Measurements from ENCODE around the gene TMC5.

The TMC5 gene

GRCh38 chr16:19378511-19378910, 39.2 kb upstream of the TMC5 start:
- no peak overlapping the region for H3K4me3 ChIP-seq (ENCODE audit: low read depth, low read length)
- TF ChIP-seq CTCF (IDR thresholded peaks at IDR 0.05; ENCODE audit: low read depth, low read length) (no peak), MYC (IDR thresholded peaks at IDR 0.05; ENCODE audit: low read depth, low read length) (no peak), POLR2A (IDR thresholded peaks at IDR 0.05; ENCODE audit: extremely low read depth, insufficient read length) (no peak), MAX (IDR thresholded peaks at IDR 0.05; ENCODE audit: low read depth, low read length) (no peak)
- no peak for DNase-seq (ENCODE audit: low read depth)

GRCh38 chr16:19379838-19380237, 37.8 kb upstream of the TMC5 start:
- no peak for TF ChIP-seq MYC (IDR thresholded peaks at IDR 0.05; ENCODE audit: low read depth, low read length)
- TF ChIP-seq POLR2A (IDR thresholded peaks at IDR 0.05; ENCODE audit: extremely low read depth, insufficient read length) = no peak
- TF ChIP-seq MAX (IDR thresholded peaks at IDR 0.05; ENCODE audit: low read depth, low read length) = no peak
- TF ChIP-seq CTCF (IDR thresholded peaks at IDR 0.05; ENCODE audit: low read depth, low read length) = no peak
- DNase-seq (ENCODE audit: low read depth) = no peak

GRCh38 chr16:19380328-19380727, 37.4 kb upstream of the TMC5 start:
- no peak overlapping the region for H3K4me3 ChIP-seq (ENCODE audit: low read depth, low read length)
- DNase-seq (ENCODE audit: low read depth) = no peak

More at GRCh38 chr16:19379838-19380237, 37.8 kb upstream of the TMC5 start:
- H3K4me3 ChIP-seq (ENCODE audit: low read depth, low read length) = no peak overlapping the region

GRCh38 chr16:19382084-19382801, 35.4 kb upstream of the TMC5 start:
- TF ChIP-seq POLR2A (IDR thresholded peaks at IDR 0.05; ENCODE audit: extremely low read depth, insufficient read length) (no peak), MYC (IDR thresholded peaks at IDR 0.05; ENCODE audit: low read depth, low read length) (no peak), CTCF (IDR thresholded peaks at IDR 0.05; ENCODE audit: low read depth, low read length) (no peak), MAX (IDR thresholded peaks at IDR 0.05; ENCODE audit: low read depth, low read length) (no peak)
- DNase-seq (ENCODE audit: low read depth) = no peak

More at GRCh38 chr16:19380328-19380727, 37.4 kb upstream of the TMC5 start:
- TF ChIP-seq MYC (IDR thresholded peaks at IDR 0.05; ENCODE audit: low read depth, low read length) (no peak), CTCF (IDR thresholded peaks at IDR 0.05; ENCODE audit: low read depth, low read length) (no peak), MAX (IDR thresholded peaks at IDR 0.05; ENCODE audit: low read depth, low read length) (no peak), POLR2A (IDR thresholded peaks at IDR 0.05; ENCODE audit: extremely low read depth, insufficient read length) (no peak)

GRCh38 chr16:19382887-19383816, 34.5 kb upstream of the TMC5 start:
- TF ChIP-seq CTCF (IDR thresholded peaks at IDR 0.05; ENCODE audit: low read depth, low read length) = no peak
- TF ChIP-seq POLR2A (IDR thresholded peaks at IDR 0.05; ENCODE audit: extremely low read depth, insufficient read length) = no peak
- H3K4me3 ChIP-seq (ENCODE audit: low read depth, low read length) = no peak overlapping the region
- no peak for DNase-seq (ENCODE audit: low read depth)

More at GRCh38 chr16:19382084-19382801, 35.4 kb upstream of the TMC5 start:
- H3K4me3 ChIP-seq (ENCODE audit: low read depth, low read length) = no peak overlapping the region

Measured in NB4 (cell line).